IPS-15b (cell line): Measurements from ENCODE around the gene ZBP1.

Experiments
- H3K27me3 ChIP-seq: one replicate; pipeline ENCODE4 v1.6.1; 2013; ENCODE audit warnings: low read length; ENCODE audit not compliant: control insufficient read depth, insufficient read depth
- H3K36me3 ChIP-seq: one replicate; pipeline ENCODE4 v1.6.1; 2013; ENCODE audit warnings: low read length; ENCODE audit not compliant: control insufficient read depth, insufficient read depth
- H3K4me1 ChIP-seq: one replicate; pipeline ENCODE4 v1.6.1; 2013; ENCODE audit warnings: mild to moderate bottlenecking, low read length; ENCODE audit not compliant: control insufficient read depth, insufficient read depth
- H3K4me3 ChIP-seq: one replicate; pipeline ENCODE4 v1.5.1; 2013; ENCODE audit warnings: low read depth, low read length
- H3K9ac ChIP-seq: one replicate; pipeline ENCODE4 v1.6.1; 2013; ENCODE audit warnings: low read depth, mild to moderate bottlenecking, low read length
- H3K9me3 ChIP-seq: one replicate; pipeline ENCODE4 v1.6.1; 2013; ENCODE audit warnings: mild to moderate bottlenecking, low read length; ENCODE audit not compliant: control insufficient read depth, insufficient read depth

The ZBP1 gene

GRCh38 chr20:57628047-57628961, 8.1 kb upstream of the ZBP1 start:
- no peak overlapping the region for H3K9ac ChIP-seq
- no peak overlapping the region for H3K4me3 ChIP-seq
- H3K27me3 ChIP-seq: no peaks in the 10 kb centered on the region
- no peaks in the 10 kb centered on the region for H3K36me3 ChIP-seq
- H3K4me1 ChIP-seq: no peaks in the 10 kb centered on the region
- no peaks in the 10 kb centered on the region for H3K9me3 ChIP-seq

- Histone ChIP-seq H3K4me1 (no peaks in the 10 kb centered on the region), H3K27me3 (no peaks in the 10 kb centered on the region), H3K36me3 (no peaks in the 10 kb centered on the region), H3K4me3 (no peak overlapping the region), H3K9ac (no peak overlapping the region), H3K9me3 (no peaks in the 10 kb centered on the region)
Measured at GRCh38 chr20:57627339-57627738, 7.1 kb upstream of the ZBP1 start.

GRCh38 chr20:57625978-57626377, 5.8 kb upstream of the ZBP1 start:
- Histone ChIP-seq H3K9ac (no peak overlapping the region), H3K4me3 (no peak overlapping the region), H3K36me3 (no peaks in the 10 kb centered on the region), H3K9me3 (no peaks in the 10 kb centered on the region), H3K27me3 (no peaks in the 10 kb centered on the region), H3K4me1 (no peaks in the 10 kb centered on the region)

- Histone ChIP-seq H3K27me3 (no peaks in the 10 kb centered on the region), H3K9me3 (no peaks in the 10 kb centered on the region), H3K36me3 (no peaks in the 10 kb centered on the region), H3K9ac (no peak overlapping the region), H3K4me3 (no peak overlapping the region), H3K4me1 (no peaks in the 10 kb centered on the region)
Measured at GRCh38 chr20:57625181-57625958, 5.1 kb upstream of the ZBP1 start.

GRCh38 chr20:57624124-57624523, 3.9 kb upstream of the ZBP1 start:
- no peaks in the 10 kb centered on the region for H3K36me3 ChIP-seq
- no peak overlapping the region for H3K4me3 ChIP-seq
- no peak overlapping the region for H3K9ac ChIP-seq
- H3K9me3 ChIP-seq: no peaks in the 10 kb centered on the region
- no peaks in the 10 kb centered on the region for H3K4me1 ChIP-seq
- no peaks in the 10 kb centered on the region for H3K27me3 ChIP-seq

GRCh38 chr20:57622579-57623381, 2.6 kb upstream of the ZBP1 start:
- Histone ChIP-seq H3K9ac (no peak overlapping the region), H3K4me1 (no peaks in the 10 kb centered on the region), H3K4me3 (no peak overlapping the region), H3K9me3 (no peaks in the 10 kb centered on the region), H3K36me3 (no peaks in the 10 kb centered on the region), H3K27me3 (no peaks in the 10 kb centered on the region)

- no peak overlapping the region for H3K9ac ChIP-seq
- H3K4me3 ChIP-seq: no peak overlapping the region
- H3K9me3 ChIP-seq: no peaks in the 10 kb centered on the region
- no peaks in the 10 kb centered on the region for H3K27me3 ChIP-seq
- H3K4me1 ChIP-seq: no peaks in the 10 kb centered on the region
- H3K36me3 ChIP-seq: no peaks in the 10 kb centered on the region
Measured at GRCh38 chr20:57622201-57622570, 2.0 kb upstream of the ZBP1 start.

- no peak overlapping the region for H3K4me3 ChIP-seq
- H3K27me3 ChIP-seq: no peaks in the 10 kb centered on the region
- H3K36me3 ChIP-seq: no peaks in the 10 kb centered on the region
- no peaks in the 10 kb centered on the region for H3K4me1 ChIP-seq
- H3K9ac ChIP-seq: no peak overlapping the region
- H3K9me3 ChIP-seq: no peaks in the 10 kb centered on the region
Measured at GRCh38 chr20:57621421-57622200, 1.4 kb upstream of the ZBP1 start.

GRCh38 chr20:57620999-57621398, 773 bp upstream of the ZBP1 start:
- H3K36me3 ChIP-seq: no peaks in the 10 kb centered on the region
- no peak overlapping the region for H3K9ac ChIP-seq
- no peaks in the 10 kb centered on the region for H3K9me3 ChIP-seq
- H3K4me3 ChIP-seq: no peak overlapping the region
- H3K27me3 ChIP-seq: no peaks in the 10 kb centered on the region
- H3K4me1 ChIP-seq: no peaks in the 10 kb centered on the region

GRCh38 chr20:57619051-57619831, 985 bp downstream of the ZBP1 start:
- H3K9me3 ChIP-seq: no peaks in the 10 kb centered on the region
- H3K27me3 ChIP-seq: no peaks in the 10 kb centered on the region
- H3K36me3 ChIP-seq: no peaks in the 10 kb centered on the region
- H3K4me1 ChIP-seq: no peaks in the 10 kb centered on the region
- no peak overlapping the region for H3K4me3 ChIP-seq
- no peak overlapping the region for H3K9ac ChIP-seq
